HG03521 (cell line): ENCODE data around the gene SYT4.
"Not testable (repeated sequence)": the region's sequence is repeated elsewhere in the genome, so short reads cannot be mapped to it uniquely, and the experiment has no call there.

ENCODE experiments used
- ATAC-seq: cut with Tn5 transposase; IDR thresholded peaks from one replicate; pipeline ENCODE4 v1.9.1; 2021; ENCODE audit warnings: mild to moderate bottlenecking, moderate library complexity; ENCODE audit not compliant: unreplicated experiment

The SYT4 gene, protein sequence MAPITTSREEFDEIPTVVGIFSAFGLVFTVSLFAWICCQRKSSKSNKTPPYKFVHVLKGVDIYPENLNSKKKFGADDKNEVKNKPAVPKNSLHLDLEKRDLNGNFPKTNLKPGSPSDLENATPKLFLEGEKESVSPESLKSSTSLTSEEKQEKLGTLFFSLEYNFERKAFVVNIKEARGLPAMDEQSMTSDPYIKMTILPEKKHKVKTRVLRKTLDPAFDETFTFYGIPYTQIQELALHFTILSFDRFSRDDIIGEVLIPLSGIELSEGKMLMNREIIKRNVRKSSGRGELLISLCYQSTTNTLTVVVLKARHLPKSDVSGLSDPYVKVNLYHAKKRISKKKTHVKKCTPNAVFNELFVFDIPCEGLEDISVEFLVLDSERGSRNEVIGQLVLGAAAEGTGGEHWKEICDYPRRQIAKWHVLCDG

DNA sequence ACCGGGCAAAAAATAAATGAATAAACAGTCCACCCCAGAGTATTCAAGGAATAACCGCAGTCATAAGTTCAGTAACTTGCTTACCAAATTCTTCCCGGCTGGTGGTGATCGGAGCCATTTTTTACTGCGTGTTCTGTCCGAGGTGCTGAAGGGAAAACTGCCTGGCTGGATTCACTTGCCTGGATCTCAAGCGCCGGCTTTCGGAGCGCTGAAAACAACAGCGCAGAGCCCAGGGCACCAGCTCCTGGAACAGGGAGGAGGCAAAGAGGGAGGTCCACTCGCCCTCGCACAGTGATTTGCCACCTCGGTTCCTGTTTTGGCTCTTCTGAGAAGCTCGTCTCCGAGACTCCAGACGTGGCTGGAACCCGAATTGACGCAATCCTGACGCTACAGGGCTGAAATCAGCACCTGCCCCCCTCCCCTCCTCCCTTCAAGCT is at the start of gene SYT4:
TSS of gene SYT4 (minus strand) at position 327 of the 437 bp plus-strand sequence. CDS start at position 118, 209 bp downstream.
- no peak for ATAC-seq

- no peak for ATAC-seq
These were observed 44.8 kb upstream of the SYT4 start for GRCh38 chr18:43322132-43322531.

- no peak for ATAC-seq
These were observed 37.7 kb upstream of the SYT4 start for GRCh38 chr18:43314941-43315340.

DNA sequence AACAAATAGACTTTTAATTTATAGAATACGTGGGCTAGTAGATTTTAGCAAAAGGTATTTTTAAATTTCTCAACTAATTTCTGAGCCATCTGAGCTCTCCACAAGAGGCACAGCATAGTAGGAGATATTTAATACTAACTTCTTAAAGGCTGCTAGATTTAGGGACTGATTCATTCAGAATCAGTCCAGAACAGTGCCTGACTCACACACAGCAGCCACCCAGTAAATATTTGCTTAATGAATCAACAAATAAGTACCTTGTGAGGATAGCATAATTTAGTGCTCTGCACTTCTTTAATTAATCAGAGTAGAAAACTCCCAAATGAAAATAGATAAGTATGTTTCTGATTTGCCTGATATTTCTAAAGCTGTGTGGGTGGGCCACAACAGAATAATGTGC is 35.6 kb upstream of the SYT4 start:
- ATAC-seq: no peak

GRCh38 chr18:43310239-43310638 is 32.9 kb upstream of the SYT4 start:
- no peak for ATAC-seq

DNA sequence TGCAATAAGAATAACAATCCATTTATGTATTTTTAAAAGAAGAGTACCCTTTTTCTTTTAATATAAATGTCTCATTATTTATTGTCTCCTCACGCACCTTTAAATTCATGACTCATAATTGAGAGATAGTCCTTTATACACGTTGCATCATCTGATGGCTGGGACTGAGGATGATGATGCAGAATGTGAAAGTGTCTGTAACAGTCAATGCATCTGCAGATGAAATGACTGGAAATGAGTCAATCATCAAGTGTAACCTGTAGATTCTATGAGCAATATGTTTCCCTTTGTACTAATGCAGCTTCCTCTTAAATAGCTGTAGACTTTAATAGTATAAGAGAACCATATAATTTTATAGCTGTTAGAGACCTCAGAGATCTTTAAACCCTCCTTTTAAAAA is 26.1 kb upstream of the SYT4 start:
- ATAC-seq: no peak

GRCh38 chr18:43286187-43286586 is 8.9 kb upstream of the SYT4 start:
- ATAC-seq: not testable (repeated sequence)

DNA sequence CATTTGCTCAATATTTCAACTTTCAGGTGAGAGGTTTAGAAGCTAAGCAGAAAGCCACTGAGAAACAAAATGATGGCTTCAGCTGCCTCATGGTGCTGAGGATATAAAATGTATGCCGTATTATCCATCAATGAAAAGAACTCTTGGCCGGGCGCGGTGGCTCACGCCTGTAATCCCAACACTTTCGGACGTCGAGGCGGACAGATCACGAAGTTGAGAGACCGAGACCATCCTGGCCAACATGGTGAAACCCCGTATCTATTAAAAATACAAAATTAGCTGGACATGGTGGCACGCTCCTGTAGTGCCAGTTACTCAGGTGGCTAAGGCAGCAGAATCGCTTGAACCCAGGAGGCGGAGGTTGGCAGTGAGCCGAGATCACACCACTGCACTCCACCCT is 6.0 kb upstream of the SYT4 start:
- no peak for ATAC-seq

DNA sequence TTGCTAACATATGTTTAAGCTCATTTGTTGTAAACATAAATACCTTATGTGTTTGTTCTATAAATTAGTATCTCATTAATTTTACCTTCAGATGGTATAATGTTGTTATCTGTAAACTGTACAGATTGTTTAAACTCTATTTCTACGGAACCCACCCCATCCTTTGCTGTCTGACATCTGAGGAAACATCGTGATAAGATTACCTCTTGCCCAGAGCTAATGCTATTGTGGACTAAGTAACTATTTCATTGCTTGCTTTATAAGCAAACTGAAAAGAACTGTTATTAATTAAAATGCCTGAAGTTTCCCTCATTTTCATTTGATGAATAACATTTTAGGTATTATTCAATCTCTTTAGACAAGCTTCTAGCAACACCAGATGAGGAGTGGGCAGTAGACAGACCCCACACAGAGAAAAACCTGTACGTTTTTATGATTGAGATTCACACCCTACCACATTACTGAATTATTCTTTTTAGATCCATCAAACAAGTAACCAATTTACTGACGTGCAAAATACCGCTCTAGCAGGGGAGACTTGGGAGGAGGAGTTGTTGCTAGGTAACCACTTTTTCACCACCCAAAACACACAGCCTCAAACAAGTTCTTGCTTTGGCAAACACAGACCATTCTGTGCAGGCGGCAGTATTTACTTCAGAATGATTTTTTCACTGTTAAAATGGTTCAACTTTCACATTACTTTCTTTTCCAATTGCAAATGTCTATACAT is 1.9 kb upstream of the SYT4 start:
- peak; percentile 56 for ATAC-seq

DNA sequence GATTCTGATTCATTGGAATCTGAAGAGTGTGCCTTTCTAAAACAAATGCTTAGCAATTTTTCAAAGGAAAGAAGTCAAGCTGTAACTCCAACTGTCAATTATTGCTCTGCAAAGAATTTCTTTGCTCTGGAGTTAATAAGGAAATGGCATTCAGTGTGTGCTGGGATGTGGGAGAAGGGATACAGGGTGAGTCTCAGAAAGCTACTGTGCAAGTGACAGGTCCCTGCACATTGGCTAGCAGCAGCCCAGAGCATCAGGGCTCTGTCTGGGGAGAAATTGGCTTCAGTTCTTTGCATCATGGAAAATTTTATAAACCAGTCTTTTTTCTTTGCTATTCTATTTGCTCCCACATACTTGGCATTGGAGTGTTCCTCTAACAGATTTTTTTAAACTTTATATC is 1.1 kb upstream of the SYT4 start:
- ATAC-seq: no peak

- no peak for ATAC-seq
These were observed 799 bp downstream of the SYT4 start for GRCh38 chr18:43276491-43276890.

GRCh38 chr18:43275546-43275945 is 1.7 kb downstream of the SYT4 start:
- ATAC-seq: no peak

- ATAC-seq: no peak
These were observed 2.8 kb downstream of the SYT4 start for GRCh38 chr18:43274526-43274925.

GRCh38 chr18:43271593-43272432 is 5.5 kb downstream of the SYT4 start:
- ATAC-seq: peak; percentile 54

GRCh38 chr18:43267818-43268217 is 9.5 kb downstream of the SYT4 start:
- no peak for ATAC-seq

GRCh38 chr18:43265465-43265864 is 11.8 kb downstream of the SYT4 start:
- no peak for ATAC-seq

- no peak for ATAC-seq
These were observed 28.6 kb downstream of the SYT4 start for GRCh38 chr18:43248610-43249249.

GRCh38 chr18:43247944-43248343 is 29.3 kb downstream of the SYT4 start:
- ATAC-seq: no peak

DNA sequence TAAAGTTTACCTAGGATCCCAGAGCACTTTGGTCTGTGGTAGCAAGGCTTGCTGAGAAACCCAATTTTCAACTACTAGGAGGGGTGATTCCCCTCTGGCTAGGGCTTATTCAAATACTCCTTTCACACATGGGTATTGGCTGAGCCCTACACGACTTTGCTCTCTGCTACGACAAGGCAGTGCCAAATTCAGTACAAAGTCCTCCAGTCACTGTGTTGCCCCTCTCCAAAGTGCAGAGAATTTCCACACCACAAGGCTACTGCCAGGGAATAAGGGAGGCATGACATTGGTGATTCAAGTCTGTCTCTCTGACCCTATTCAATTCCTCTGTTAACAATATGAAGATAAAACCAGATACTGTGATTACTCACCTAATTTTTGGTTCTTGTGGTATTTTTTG is 38.9 kb downstream of the SYT4 start:
- no peak for ATAC-seq

- no peak for ATAC-seq
These were observed 40.4 kb downstream of the SYT4 start for GRCh38 chr18:43236921-43237320.

- no peak for ATAC-seq
These were observed 42.4 kb downstream of the SYT4 start for GRCh38 chr18:43234889-43235288.
